ENCODE results near the gene ADARB2. TPM values are rescaled to one million over a fixed set of nuclear protein-coding genes. Genes with fewer than 3 reads are reported as not detected.

Gene ADARB2
- polyA plus RNA-seq, 1 of the 3 experiments (the other 2 are of a cell fraction), result not detected

- TF ChIP-seq REST (IDR thresholded peaks at IDR 0.05; ENCODE audit: low read depth, low read length) (no peak), FOXM1 (IDR thresholded peaks at IDR 0.05; ENCODE audit: low read depth) (no peak), FOSL2 (IDR thresholded peaks at IDR 0.05; ENCODE audit: borderline replicate concordance, low read depth) (no peak), CHD2 (IDR thresholded peaks at IDR 0.05; ENCODE audit: low read length, partially characterized antibody) (no peak)
Observed at GRCh38 chr10:1410469-1411395, 326.6 kb downstream of the ADARB2 start (continued).

GRCh38 chr10:1410032-1410431, 327.3 kb downstream of the ADARB2 start:
- no peak for DNase-seq
- Histone ChIP-seq H3K9ac (no peak overlapping the region), H3K9me3 (no peaks in the 10 kb centered on the region), H3K4me2 (no peak overlapping the region), H3K4me1 (ENCODE audit: control insufficient read depth in 1 of 2, insufficient read depth in 2 of 2, low read depth in 1 of 2, low read length in 1 of 2) (peaks cover 0 to 10% of the 10 kb centered on the region in 2 experiments; a peak in 1 of 4 replicates), H3K79me2 (ENCODE audit: insufficient read depth) (no peaks in the 10 kb centered on the region), H3K36me3 (replicated peaks in 1 of 2; ENCODE audit: control insufficient read depth in 1 of 2, insufficient read depth in 2 of 2, low read length in 1 of 2) (no peaks in the 10 kb centered on the region), H3K27ac (ENCODE audit: low read depth in 2 of 2, low read length in 1 of 2) (no peak overlapping the region; a peak in 1 of 4 replicates), H4K20me1 (ENCODE audit: insufficient read depth) (no peaks in the 10 kb centered on the region), H3K9me2 (no peaks in the 10 kb centered on the region), H3F3A (replicated peaks; ENCODE audit: insufficient read depth) (no peaks in the 10 kb centered on the region), H3K4me3 (ENCODE audit: low read depth in 2 of 2, low read length in 1 of 2) (no peak overlapping the region), H3K27me3 (ENCODE audit: insufficient read depth) (no peaks in the 10 kb centered on the region), H2AFZ (ENCODE audit: low read depth) (no peak overlapping the region)
- CTCF ChIA-PET, result interaction anchor here (2.9 kb wide), 1 partner anchor 11 kb away, joined by 15 read pairs; no protein-coding TSS in a partner anchor
- 33% methylated on average over 6 of the region's 11 CpGs for WGBS (ENCODE audit: low lambda C conversion rate)
- no peak for TF ChIP-seq POLR2AphosphoS5 (IDR thresholded peaks at IDR 0.05; ENCODE audit: low read depth, low read length)
- TF ChIP-seq USF2 (IDR thresholded peaks at IDR 0.05; ENCODE audit: borderline replicate concordance, low read depth, low read length), result no peak
- TF ChIP-seq GABPA (IDR thresholded peaks at IDR 0.05; ENCODE audit: low read depth), result no peak
- no peak for TF ChIP-seq CHD2 (IDR thresholded peaks at IDR 0.05; ENCODE audit: low read length, partially characterized antibody)
- no peak for TF ChIP-seq JUND (IDR thresholded peaks at IDR 0.05)
- TF ChIP-seq PBX3 (IDR thresholded peaks at IDR 0.05), result no peak
- no peak for TF ChIP-seq NFIC (IDR thresholded peaks at IDR 0.05; ENCODE audit: borderline replicate concordance)
- TF ChIP-seq RAD21 (IDR thresholded peaks at IDR 0.05; ENCODE audit: low read length), result no peak
- TF ChIP-seq FOSL2 (IDR thresholded peaks at IDR 0.05; ENCODE audit: borderline replicate concordance, low read depth), result no peak
- no peak for TF ChIP-seq TAF1 (IDR thresholded peaks at IDR 0.05; ENCODE audit: borderline replicate concordance, low read depth, low read length)
- no peak for TF ChIP-seq EZH2phosphoT487 (IDR thresholded peaks at IDR 0.05; ENCODE audit: borderline replicate concordance, low read depth)
- no peak for TF ChIP-seq RFX5 (IDR thresholded peaks at IDR 0.05; ENCODE audit: low read length)
- TF ChIP-seq FOXJ3 (CRISPR knock-in tag; IDR thresholded peaks at IDR 0.05), result no peak
- TF ChIP-seq TEAD4 (IDR thresholded peaks at IDR 0.05; ENCODE audit: borderline replicate concordance, insufficient read depth), result no peak
- POLR2A ChIA-PET, result no interaction called here
